GM15510 (cell line): ENCODE data around the gene ZNF345.

Experiments
- POLR2A ChIP-seq: IDR thresholded peaks from 3 replicates; pipeline ENCODE4 v1.6.1; 2011; ENCODE audit warnings: borderline replicate concordance; ENCODE audit not compliant: insufficient read length; ENCODE audit errors: extremely low read depth

The ZNF345 gene

DNA sequence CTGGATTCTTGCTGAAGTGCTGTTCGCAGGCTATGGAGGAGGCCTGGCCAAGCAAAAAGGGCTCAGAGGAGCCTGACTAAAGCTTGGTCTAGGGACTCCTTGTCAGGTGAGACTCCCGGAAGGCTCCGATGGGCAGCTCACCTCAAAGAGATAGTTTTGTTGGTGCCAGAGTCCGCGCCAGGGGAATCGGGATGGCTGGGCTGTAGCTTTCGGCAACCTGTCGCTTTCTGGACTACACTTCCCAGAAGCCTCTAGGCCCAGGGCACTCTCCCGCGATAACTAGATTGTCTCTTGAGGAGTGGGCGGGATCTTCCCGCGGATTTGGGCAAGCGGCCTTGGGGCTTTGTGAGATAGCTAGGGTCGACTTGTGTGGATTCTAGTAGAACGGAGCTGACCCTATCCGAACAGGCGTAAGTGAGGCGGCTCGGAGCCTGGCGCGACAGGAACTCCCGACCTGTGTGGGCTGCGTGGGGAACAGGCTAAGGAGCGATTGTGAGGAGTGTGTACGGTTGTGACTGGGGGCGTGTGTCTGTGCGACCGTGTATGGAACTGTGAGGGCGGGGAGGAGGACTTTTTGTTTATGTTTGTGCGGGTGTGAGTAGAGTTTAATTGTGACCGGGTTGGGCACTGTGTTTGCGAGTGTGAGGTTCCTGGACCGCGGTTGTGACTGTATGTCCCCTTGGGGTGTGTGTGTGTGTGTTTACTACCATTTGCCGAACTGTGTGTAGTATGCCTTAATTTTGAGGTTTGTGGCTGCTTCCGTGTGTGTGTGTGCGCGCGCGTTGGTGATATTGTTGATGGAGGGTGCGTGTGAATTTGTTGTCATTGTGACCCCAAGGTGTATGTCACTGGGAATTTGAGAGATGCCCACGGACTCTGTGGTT, at the start of gene ZNF345:
Gene ZNF345, plus strand, starts transcription at position 318 of the 884 bp plus-strand sequence. CDS start 25,955 bp downstream, outside the sequence.
- TF ChIP-seq POLR2A, result peak; percentile 60

DNA sequence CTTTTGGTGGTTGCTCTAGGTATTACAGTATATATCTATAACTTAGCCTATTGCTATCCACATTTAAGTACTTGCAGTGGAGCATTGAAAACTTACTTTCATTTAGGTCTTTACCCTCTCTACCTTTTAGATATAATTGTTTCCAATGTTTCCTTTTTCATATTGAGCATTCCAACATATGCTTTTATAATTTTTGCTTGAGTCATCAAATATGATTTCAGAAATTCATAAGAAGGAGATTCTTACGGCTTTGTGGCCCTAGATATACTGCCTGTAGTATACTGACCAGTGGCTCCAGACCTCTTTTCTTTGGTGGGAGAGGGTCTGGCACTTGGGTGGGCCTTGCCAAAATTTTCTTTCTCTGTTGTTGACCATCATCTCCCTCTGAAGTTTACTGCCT, 45.3 kb upstream of the ZNF345 start:
- no peak for TF ChIP-seq POLR2A

DNA sequence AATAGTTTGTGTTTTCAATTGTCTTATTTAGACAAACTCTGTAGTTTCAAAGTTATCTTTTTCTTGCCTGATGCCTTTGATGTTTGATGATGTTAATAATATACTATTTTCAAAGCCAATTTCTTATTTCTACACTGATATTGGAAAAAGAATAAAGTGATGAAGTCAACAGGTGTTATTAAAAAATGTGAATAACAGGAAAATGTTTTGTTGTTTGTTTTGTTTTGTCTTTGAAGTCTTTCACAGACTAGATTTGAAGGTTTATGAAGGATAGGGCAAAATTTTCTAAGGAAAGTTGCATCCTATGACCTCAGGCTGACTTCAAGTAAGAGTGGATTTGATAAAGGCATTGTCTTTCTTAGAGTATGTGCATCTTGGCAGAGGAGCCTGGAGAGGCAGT, 43.6 kb upstream of the ZNF345 start:
- TF ChIP-seq POLR2A, result no peak

DNA sequence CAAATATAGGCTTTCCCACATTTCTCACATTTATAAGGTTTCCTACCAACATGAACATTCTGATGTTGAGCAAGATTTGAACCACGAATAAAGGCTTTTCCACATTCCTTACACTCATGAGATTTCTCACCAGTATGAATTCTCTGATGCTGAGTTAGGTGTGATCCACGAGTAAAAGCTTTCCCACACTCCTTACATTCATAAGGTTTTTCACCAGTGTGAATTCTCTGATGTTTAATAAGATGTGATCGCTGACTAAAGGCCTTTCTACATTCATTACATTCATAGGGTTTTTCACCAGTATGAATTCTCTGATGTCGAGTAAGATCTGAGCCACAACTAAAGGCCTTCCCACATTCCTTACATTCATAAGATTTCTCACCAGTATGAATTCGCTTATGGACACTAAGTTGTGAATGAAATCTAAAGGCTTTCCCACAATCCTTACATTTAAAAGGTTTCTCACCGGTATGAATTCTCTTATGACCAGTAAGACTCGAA, 31.5 kb upstream of the ZNF345 start:
- TF ChIP-seq POLR2A, result no peak

DNA sequence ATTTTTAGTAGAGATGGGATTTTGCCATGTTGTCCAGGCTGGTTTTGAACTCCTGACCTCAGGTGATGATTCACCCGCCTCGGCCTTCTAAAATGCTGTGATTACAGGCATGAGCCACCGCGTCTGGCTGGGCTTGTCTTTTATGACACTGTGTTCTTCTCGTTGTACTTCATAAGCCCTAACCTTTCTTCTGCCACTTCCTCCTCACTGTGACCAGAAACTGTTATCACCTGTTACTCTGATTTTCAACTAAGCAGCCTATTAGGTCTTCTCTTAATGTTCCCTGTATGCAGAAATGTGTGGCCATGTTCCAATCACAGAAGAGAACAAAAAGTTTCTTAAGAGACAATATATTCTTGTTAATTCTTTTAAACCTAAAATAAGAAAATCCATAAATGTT, 28.9 kb upstream of the ZNF345 start:
- TF ChIP-seq POLR2A, result no peak

DNA sequence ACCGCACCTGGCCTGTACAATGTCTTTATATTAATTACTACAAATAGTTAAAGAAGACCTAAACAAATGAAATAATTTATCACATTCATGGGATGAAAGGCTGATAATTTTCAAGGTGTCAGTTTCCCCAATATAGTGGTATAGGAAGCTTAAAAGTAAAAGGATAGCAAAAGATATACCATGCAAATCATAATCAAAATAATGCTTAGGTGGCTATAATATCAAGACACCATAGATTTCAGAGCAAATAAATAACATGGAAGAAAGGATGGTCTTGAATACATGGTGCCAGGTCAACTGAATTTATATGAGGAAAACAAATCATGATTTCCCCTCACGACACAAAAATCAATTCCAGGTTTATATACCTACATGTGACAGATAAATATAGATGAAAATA, 17.2 kb upstream of the ZNF345 start:
- TF ChIP-seq POLR2A, result no peak

DNA sequence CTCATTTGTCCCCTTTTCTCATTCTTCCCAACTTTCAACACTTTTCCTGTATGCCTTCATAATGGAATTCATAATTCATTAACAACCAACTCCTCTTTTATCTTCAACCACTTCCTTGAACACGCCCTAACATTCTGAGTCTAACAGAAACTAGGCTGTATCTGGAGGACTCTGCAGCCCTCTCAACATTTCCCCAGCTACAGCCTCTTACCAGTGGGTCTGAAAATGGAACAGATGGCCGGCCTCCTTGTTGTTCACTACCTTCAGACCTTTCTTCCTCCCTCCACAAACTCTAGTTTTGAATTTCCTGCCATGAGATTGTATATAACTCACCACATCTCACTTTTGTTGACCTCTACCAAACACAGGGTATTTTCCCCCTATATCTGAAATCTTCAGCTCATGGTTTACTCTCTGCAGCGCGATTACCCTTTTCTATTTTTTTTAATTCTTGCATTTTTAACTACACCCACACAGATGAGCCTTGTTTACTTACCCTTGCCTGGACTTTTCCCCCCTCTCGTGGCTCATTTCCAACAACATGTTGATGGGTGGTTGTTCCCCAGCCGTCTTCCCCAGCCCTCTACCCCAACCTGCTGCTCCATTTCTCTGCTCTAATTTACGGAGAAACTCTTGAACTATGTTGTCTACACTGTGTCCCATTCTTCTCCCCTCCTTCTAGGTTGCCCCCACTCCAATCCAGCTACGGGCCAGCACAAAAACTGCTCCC, 13.3 kb upstream of the ZNF345 start:
- no peak for TF ChIP-seq POLR2A

DNA sequence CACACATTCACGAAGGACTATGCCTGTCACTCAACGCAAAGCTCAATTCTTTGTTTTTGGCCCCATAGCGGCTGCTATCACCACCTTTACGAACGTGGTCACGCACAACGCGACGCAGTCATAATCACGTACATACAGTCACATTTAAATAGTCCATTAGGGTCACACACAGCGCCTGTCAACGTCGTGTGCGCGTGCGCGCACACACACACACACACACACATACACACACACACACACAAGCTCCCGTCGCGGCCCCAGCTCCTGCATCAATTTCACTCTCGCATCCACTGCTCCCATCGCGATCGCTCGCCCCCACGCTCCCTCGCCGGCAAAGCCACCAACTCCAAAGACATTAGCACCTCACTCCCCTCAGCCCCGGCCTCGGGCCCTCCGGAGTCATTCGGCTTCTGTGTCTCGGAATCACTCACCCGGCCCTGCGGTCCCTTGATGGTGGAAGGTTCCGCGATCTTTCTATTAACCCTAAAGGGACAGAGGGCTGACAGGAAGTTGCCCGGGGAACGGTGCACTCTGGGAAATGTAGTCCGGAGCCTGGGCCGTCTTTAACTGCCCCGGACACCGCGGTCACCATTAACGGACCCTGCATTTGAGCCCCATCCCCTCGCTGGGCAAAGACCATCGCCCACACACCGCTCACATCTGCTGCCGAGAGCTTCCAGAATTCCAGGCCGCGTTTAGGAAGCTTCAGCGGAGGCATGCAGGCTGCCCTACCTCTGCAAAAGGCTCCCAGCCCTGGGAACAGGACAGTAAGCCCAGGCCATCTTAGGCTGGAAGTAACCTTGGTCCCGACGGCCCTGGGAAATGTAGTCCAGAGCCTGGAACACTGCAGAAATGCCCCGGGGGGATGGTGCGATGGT, 12.5 kb upstream of the ZNF345 start, which contains the start of gene ZNF790:
Gene ZNF790, minus strand, starts transcription at position 482 of the 878 bp plus-strand sequence. CDS start 12,768 bp downstream, outside the sequence.
- peak; percentile 65 for TF ChIP-seq POLR2A

DNA sequence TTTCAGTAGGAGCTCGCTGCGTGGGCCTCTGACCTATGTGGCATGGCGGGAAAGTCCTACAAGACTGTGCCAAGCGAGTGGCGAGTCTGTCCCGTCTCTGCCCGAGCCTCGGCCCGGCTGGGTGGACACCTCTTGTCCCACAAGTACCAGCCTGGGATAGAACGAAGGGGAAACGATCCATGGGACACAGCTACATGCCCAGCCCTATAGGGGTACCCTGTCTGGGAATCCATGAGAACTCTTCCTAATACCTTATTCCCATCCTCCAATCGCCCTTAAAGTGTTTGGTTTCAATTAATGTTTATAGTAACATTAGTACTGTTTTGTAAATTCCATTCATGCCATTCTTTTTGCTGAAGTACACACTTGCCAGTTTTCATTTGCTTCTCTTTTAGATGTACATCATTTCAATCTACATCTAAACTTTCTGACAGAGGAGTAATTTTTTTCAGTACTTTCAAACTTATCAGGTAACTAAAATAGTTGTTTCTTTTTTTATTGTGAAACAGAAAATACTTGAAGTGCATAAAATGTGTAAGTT, 11.8 kb upstream of the ZNF345 start:
- no peak for TF ChIP-seq POLR2A

DNA sequence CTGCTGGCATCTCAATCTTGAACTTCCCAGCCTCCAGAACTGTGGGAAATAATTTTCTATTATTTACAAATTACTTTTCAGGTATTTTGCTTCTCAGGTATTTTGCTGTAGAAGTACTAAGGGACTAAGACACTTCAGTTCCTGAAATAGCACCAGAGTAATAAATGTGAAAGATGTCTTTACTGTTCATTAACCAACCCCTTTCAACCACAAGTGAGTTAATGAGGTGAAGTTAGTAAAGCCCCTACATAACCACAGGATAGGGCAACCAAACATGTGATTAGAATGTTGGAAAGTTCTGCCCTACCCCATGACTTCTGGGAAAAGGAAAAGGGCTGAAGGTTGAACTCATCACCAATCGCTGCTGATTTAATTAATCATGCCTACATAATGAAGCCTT, 2.7 kb upstream of the ZNF345 start:
- no peak for TF ChIP-seq POLR2A

DNA sequence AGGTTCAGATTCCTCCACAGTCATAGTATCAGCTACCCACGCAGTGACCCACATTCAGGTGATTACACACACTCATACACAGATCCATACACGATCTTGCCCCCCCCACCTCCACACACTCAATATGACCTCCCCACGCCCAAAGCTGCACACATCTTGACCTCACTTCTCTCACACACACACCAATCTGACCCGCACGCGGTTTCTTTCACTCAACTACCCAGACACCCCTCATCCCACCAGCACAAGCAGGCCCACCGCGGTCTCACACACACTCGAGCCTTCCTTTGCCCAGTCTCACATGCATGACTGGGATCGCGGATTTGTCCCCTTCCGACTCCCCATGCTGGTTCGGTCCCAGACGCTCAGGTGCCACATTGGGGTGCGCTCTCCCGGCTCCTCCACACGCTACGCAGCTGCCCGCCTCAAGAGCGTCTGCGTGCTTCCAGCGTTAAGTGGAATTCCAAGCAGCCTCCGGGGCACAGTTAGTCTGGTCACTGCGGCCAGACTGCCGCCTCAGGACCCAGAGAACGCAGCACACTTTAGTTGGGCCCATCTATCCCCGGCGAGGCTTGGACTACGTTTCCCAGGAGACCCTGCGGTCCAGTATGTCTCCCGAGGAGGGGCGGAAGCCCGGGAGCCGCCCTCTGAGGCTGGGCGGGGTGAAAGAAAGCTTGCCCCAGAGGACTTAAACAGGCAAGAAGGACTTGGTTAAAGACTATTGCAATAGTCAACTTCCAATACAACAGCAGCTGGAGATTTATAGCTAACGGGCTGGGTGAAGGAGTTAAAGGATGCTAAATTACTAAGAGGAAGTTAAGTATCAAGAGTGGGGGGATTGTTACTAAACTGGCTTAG, 746 bp upstream of the ZNF345 start:
- peak; percentile 54 for TF ChIP-seq POLR2A

DNA sequence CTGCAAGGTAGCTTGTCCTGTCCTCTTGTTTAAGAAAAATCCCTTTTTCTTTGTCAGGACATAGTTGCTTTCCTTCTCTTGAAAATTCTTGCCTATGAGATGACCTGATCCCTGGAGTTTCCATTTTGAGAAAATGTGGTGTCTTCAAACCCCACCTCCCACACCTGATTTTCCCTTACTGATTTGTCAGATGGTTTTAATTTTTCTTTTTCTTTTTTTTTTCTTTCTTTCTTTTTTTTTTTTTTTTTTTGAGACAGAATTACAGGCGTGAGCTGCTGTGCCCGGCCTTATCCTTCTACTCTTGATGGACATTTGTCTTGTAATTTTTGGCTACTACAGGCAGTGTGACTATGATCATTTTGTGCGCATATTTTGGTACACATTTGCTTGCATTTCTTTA, 1.2 kb downstream of the ZNF345 start:
- TF ChIP-seq POLR2A, result no peak
